ENCODE measurements around the gene ZNF746. TPM values are rescaled to one million over a fixed set of nuclear protein-coding genes. Genes with fewer than 3 reads are reported as not detected.

ZNF746 gene
- total RNA-seq, 1 experiment from 2014 or later = 17.1 TPM

DNA sequence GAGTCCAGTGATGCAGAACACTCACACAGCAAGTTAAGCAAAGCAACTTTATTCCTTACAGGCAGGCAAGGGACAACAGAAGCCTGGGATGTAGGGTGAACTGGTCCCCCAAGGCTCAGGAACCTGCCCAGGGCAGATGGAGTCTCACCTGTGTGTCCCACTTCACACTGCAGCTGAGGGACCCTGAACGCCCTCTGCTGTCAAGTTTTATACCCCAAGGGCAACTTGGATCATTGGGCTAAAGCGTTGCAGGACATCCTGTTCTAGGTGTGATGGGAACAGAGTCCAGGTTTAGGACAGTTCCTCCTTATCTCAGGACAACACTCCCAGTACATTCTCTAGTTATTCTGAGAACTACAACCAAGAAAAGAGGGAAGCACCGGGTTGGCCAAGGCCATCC is 49.5 kb upstream of the ZNF746 start (continued):
- TF ChIP-seq, protein P1, sequence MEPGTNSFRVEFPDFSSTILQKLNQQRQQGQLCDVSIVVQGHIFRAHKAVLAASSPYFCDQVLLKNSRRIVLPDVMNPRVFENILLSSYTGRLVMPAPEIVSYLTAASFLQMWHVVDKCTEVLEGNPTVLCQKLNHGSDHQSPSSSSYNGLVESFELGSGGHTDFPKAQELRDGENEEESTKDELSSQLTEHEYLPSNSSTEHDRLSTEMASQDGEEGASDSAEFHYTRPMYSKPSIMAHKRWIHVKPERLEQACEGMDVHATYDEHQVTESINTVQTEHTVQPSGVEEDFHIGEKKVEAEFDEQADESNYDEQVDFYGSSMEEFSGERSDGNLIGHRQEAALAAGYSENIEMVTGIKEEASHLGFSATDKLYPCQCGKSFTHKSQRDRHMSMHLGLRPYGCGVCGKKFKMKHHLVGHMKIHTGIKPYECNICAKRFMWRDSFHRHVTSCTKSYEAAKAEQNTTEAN (CRISPR knock-in tag; IDR thresholded peaks at IDR 0.05) = no peak
- no peak for TF ChIP-seq OVOL2 (CRISPR knock-in tag; IDR thresholded peaks at IDR 0.05; ENCODE audit: borderline replicate concordance)
- TF ChIP-seq SMAD4 (CRISPR knock-in tag; IDR thresholded peaks at IDR 0.05) = no peak
- TF ChIP-seq, protein P2, sequence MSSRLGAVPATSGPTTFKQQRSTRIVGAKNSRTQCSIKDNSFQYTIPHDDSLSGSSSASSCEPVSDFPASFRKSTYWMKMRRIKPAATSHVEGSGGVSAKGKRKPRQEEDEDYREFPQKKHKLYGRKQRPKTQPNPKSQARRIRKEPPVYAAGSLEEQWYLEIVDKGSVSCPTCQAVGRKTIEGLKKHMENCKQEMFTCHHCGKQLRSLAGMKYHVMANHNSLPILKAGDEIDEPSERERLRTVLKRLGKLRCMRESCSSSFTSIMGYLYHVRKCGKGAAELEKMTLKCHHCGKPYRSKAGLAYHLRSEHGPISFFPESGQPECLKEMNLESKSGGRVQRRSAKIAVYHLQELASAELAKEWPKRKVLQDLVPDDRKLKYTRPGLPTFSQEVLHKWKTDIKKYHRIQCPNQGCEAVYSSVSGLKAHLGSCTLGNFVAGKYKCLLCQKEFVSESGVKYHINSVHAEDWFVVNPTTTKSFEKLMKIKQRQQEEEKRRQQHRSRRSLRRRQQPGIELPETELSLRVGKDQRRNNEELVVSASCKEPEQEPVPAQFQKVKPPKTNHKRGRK (CRISPR knock-in tag; IDR thresholded peaks at IDR 0.05; ENCODE audit: borderline replicate concordance) = no peak
- TF ChIP-seq NFATC4 (CRISPR knock-in tag; IDR thresholded peaks at IDR 0.05) = no peak

DNA sequence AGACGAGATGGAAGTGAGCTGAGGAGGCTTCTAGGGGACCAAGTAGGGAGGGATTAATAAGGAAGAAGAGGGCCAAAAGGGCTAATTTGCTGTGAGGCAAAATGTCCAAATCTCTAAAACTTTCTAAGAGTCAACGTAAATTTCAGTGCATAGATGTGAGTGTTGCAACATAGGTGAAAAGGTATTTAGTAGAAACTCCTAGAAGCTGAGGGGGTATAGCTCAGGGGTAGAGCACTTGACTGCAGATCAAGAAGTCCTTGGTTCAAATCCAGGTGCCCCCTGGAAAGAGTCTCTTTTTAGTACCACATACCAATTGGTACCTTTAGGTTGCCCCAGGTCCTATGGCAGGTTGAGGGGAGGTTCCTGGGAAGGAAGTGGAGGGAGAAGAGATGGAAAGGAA is 48.7 kb upstream of the ZNF746 start:
- H3K9me3 Mint-ChIP-seq = peaks cover 6% of the 10 kb centered on the region; the same call in 1 of the 2 replicates
- DNase-seq (ENCODE audit: low spot score) (no peak), ATAC-seq (no peak)
- peaks cover 2% of the 10 kb centered on the region; the same call in 1 of the 2 replicates for H3K27me3 Mint-ChIP-seq (ENCODE audit: low read depth)
- peaks cover 46% of the 10 kb centered on the region for H3K36me3 Mint-ChIP-seq
- H3K4me1 Mint-ChIP-seq = no peaks in the 10 kb centered on the region
- no peak overlapping the region for H3K27ac Mint-ChIP-seq
- ChIA-PET CTCF (no interaction called here), POLR2A (no interaction called here)
- H3K4me3 Mint-ChIP-seq = no peak overlapping the region
- TF ChIP-seq, protein P3, sequence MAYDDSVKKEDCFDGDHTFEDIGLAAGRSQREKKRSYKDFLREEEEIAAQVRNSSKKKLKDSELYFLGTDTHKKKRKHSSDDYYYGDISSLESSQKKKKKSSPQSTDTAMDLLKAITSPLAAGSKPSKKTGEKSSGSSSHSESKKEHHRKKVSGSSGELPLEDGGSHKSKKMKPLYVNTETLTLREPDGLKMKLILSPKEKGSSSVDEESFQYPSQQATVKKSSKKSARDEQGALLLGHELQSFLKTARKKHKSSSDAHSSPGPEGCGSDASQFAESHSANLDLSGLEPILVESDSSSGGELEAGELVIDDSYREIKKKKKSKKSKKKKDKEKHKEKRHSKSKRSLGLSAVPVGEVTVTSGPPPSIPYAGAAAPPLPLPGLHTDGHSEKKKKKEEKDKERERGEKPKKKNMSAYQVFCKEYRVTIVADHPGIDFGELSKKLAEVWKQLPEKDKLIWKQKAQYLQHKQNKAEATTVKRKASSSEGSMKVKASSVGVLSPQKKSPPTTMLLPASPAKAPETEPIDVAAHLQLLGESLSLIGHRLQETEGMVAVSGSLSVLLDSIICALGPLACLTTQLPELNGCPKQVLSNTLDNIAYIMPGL (CRISPR knock-in tag; IDR thresholded peaks at IDR 0.05) = no peak
- TF ChIP-seq, protein P4, sequence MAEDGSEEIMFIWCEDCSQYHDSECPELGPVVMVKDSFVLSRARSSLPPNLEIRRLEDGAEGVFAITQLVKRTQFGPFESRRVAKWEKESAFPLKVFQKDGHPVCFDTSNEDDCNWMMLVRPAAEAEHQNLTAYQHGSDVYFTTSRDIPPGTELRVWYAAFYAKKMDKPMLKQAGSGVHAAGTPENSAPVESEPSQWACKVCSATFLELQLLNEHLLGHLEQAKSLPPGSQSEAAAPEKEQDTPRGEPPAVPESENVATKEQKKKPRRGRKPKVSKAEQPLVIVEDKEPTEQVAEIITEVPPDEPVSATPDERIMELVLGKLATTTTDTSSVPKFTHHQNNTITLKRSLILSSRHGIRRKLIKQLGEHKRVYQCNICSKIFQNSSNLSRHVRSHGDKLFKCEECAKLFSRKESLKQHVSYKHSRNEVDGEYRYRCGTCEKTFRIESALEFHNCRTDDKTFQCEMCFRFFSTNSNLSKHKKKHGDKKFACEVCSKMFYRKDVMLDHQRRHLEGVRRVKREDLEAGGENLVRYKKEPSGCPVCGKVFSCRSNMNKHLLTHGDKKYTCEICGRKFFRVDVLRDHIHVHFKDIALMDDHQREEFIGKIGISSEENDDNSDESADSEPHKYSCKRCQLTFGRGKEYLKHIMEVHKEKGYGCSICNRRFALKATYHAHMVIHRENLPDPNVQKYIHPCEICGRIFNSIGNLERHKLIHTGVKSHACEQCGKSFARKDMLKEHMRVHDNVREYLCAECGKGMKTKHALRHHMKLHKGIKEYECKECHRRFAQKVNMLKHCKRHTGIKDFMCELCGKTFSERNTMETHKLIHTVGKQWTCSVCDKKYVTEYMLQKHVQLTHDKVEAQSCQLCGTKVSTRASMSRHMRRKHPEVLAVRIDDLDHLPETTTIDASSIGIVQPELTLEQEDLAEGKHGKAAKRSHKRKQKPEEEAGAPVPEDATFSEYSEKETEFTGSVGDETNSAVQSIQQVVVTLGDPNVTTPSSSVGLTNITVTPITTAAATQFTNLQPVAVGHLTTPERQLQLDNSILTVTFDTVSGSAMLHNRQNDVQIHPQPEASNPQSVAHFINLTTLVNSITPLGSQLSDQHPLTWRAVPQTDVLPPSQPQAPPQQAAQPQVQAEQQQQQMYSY (CRISPR knock-in tag; IDR thresholded peaks at IDR 0.05) = no peak
- TF ChIP-seq, protein P5, sequence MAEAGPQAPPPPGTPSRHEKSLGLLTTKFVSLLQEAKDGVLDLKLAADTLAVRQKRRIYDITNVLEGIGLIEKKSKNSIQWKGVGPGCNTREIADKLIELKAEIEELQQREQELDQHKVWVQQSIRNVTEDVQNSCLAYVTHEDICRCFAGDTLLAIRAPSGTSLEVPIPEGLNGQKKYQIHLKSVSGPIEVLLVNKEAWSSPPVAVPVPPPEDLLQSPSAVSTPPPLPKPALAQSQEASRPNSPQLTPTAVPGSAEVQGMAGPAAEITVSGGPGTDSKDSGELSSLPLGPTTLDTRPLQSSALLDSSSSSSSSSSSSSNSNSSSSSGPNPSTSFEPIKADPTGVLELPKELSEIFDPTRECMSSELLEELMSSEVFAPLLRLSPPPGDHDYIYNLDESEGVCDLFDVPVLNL (CRISPR knock-in tag; IDR thresholded peaks at IDR 0.05; ENCODE audit: borderline replicate concordance, low read depth) = no peak
- TF ChIP-seq ZNF219 (CRISPR knock-in tag; IDR thresholded peaks at IDR 0.05; ENCODE audit: borderline replicate concordance) = no peak
- TF ChIP-seq, protein P6, sequence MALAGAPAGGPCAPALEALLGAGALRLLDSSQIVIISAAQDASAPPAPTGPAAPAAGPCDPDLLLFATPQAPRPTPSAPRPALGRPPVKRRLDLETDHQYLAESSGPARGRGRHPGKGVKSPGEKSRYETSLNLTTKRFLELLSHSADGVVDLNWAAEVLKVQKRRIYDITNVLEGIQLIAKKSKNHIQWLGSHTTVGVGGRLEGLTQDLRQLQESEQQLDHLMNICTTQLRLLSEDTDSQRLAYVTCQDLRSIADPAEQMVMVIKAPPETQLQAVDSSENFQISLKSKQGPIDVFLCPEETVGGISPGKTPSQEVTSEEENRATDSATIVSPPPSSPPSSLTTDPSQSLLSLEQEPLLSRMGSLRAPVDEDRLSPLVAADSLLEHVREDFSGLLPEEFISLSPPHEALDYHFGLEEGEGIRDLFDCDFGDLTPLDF (CRISPR knock-in tag; IDR thresholded peaks at IDR 0.05) = no peak
- TF ChIP-seq, protein P7, sequence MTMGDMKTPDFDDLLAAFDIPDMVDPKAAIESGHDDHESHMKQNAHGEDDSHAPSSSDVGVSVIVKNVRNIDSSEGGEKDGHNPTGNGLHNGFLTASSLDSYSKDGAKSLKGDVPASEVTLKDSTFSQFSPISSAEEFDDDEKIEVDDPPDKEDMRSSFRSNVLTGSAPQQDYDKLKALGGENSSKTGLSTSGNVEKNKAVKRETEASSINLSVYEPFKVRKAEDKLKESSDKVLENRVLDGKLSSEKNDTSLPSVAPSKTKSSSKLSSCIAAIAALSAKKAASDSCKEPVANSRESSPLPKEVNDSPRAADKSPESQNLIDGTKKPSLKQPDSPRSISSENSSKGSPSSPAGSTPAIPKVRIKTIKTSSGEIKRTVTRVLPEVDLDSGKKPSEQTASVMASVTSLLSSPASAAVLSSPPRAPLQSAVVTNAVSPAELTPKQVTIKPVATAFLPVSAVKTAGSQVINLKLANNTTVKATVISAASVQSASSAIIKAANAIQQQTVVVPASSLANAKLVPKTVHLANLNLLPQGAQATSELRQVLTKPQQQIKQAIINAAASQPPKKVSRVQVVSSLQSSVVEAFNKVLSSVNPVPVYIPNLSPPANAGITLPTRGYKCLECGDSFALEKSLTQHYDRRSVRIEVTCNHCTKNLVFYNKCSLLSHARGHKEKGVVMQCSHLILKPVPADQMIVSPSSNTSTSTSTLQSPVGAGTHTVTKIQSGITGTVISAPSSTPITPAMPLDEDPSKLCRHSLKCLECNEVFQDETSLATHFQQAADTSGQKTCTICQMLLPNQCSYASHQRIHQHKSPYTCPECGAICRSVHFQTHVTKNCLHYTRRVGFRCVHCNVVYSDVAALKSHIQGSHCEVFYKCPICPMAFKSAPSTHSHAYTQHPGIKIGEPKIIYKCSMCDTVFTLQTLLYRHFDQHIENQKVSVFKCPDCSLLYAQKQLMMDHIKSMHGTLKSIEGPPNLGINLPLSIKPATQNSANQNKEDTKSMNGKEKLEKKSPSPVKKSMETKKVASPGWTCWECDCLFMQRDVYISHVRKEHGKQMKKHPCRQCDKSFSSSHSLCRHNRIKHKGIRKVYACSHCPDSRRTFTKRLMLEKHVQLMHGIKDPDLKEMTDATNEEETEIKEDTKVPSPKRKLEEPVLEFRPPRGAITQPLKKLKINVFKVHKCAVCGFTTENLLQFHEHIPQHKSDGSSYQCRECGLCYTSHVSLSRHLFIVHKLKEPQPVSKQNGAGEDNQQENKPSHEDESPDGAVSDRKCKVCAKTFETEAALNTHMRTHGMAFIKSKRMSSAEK (CRISPR knock-in tag; IDR thresholded peaks at IDR 0.05; ENCODE audit: borderline replicate concordance) = no peak
- TF ChIP-seq, protein P8, sequence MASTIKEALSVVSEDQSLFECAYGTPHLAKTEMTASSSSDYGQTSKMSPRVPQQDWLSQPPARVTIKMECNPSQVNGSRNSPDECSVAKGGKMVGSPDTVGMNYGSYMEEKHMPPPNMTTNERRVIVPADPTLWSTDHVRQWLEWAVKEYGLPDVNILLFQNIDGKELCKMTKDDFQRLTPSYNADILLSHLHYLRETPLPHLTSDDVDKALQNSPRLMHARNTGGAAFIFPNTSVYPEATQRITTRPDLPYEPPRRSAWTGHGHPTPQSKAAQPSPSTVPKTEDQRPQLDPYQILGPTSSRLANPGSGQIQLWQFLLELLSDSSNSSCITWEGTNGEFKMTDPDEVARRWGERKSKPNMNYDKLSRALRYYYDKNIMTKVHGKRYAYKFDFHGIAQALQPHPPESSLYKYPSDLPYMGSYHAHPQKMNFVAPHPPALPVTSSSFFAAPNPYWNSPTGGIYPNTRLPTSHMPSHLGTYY (CRISPR knock-in tag; IDR thresholded peaks at IDR 0.05) = no peak
- TF ChIP-seq, protein P9, sequence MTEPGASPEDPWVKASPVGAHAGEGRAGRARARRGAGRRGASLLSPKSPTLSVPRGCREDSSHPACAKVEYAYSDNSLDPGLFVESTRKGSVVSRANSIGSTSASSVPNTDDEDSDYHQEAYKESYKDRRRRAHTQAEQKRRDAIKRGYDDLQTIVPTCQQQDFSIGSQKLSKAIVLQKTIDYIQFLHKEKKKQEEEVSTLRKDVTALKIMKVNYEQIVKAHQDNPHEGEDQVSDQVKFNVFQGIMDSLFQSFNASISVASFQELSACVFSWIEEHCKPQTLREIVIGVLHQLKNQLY (CRISPR knock-in tag; IDR thresholded peaks at IDR 0.05) = no peak
- TF ChIP-seq, protein P10, sequence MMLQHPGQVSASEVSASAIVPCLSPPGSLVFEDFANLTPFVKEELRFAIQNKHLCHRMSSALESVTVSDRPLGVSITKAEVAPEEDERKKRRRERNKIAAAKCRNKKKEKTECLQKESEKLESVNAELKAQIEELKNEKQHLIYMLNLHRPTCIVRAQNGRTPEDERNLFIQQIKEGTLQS (CRISPR knock-in tag; conservative IDR thresholded peaks at IDR 0.05) = no peak
- TF ChIP-seq GTF2I (CRISPR knock-in tag; conservative IDR thresholded peaks at IDR 0.05) = no peak
- no peak for TF ChIP-seq NR2C2 (CRISPR knock-in tag; IDR thresholded peaks at IDR 0.05)
- no peak for TF ChIP-seq SMAD3 (CRISPR knock-in tag; IDR thresholded peaks at IDR 0.05; ENCODE audit: borderline replicate concordance)
- TF ChIP-seq TEAD4 (CRISPR knock-in tag; IDR thresholded peaks at IDR 0.05) = no peak
- TF ChIP-seq SOX15 (CRISPR knock-in tag; IDR thresholded peaks at IDR 0.05) = no peak
